Uterus (tissue), 2 donors: ENCODE results near the gene SUPT3H.

Source experiments
- POLR2A ChIP-seq, 2 donors: fragments of 450-650 bp; IDR thresholded peaks; one replicate each; pipeline ENCODE4 v1.6.1; 2016; ENCODE audit warnings: antibody characterized with exemption in 2 of 2, mild to moderate bottlenecking in 1 of 2, moderate library complexity in 1 of 2
- TF ChIP-seq, protein P1 (sequence below), 4 experiments: fragments of 200-600 bp in 2 of 4; fragments of 450-650 bp in 2 of 4; sonication (generic) in 2 of 4; IDR thresholded peaks; one replicate each; pipeline ENCODE4 v1.5.1; 2016 to 2019; ENCODE audit warnings: antibody characterized with exemption in 4 of 4, mild to moderate bottlenecking in 2 of 4, moderate library complexity in 1 of 4

- TF ChIP-seq, protein P1, sequence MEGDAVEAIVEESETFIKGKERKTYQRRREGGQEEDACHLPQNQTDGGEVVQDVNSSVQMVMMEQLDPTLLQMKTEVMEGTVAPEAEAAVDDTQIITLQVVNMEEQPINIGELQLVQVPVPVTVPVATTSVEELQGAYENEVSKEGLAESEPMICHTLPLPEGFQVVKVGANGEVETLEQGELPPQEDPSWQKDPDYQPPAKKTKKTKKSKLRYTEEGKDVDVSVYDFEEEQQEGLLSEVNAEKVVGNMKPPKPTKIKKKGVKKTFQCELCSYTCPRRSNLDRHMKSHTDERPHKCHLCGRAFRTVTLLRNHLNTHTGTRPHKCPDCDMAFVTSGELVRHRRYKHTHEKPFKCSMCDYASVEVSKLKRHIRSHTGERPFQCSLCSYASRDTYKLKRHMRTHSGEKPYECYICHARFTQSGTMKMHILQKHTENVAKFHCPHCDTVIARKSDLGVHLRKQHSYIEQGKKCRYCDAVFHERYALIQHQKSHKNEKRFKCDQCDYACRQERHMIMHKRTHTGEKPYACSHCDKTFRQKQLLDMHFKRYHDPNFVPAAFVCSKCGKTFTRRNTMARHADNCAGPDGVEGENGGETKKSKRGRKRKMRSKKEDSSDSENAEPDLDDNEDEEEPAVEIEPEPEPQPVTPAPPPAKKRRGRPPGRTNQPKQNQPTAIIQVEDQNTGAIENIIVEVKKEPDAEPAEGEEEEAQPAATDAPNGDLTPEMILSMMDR (IDR thresholded peaks at IDR 0.05): no peak
- no peak for TF ChIP-seq POLR2A (IDR thresholded peaks at IDR 0.05)
Observed at GRCh38 chr6:45191414-45191813, 186.3 kb downstream of the SUPT3H start.
